Upper lobe of right lung (tissue), 1 donor: Measurements from ENCODE around the gene FRMD3. TPM values are rescaled to one million over a fixed set of nuclear protein-coding genes. Genes with fewer than 3 reads are reported as not detected.

ENCODE experiments used
- ATAC-seq: fragments of 200-7000 bp; cut with Tn5 transposase; one replicate; pipeline ENCODE4 v1.9.1; 2020; ENCODE audit warnings: mild to moderate bottlenecking, moderate library complexity
- DNase-seq: peaks from one replicate; pipeline ENCODE4 v3.0.0-alpha.2; 2020
- H3K27ac ChIP-seq: fragments of 200-600 bp; one replicate; pipeline ENCODE4 v1.8.0; 2022
- H3K27me3 ChIP-seq: fragments of 200-600 bp; one replicate; pipeline ENCODE4 v1.8.0; 2022; ENCODE audit warnings: mild to moderate bottlenecking
- H3K36me3 ChIP-seq: fragments of 200-600 bp; one replicate; pipeline ENCODE4 v1.8.0; 2022
- H3K4me1 ChIP-seq: fragments of 200-600 bp; one replicate; pipeline ENCODE4 v1.8.0; 2022
- H3K4me3 ChIP-seq: fragments of 200-600 bp; one replicate; pipeline ENCODE4 v1.8.0; 2022; ENCODE audit warnings: mild to moderate bottlenecking
- H3K9me3 ChIP-seq: fragments of 200-600 bp; one replicate; pipeline ENCODE4 v1.8.0; 2022
- CTCF ChIP-seq: fragments of 200-600 bp; IDR thresholded peaks from one replicate; pipeline ENCODE4 v1.8.0; 2022; ENCODE audit warnings: antibody characterized with exemption
- intact Hi-C: fragments of 100-400 bp; cut with DNase I; formaldehyde crosslinking; loops from one replicate; pipeline ENCODE4 v1.11.0; 2022
- total RNA-seq: library from RNA; stranded (reverse); fragmentation: NEBNext Ultra II Directional; extraction: Animal tissue kit (Norgen Biotek cat#: 25700); gene quantifications from one replicate; pipeline ENCODE4 v1.2.1, GENCODE V29; 2021
- donor health status: DM: no; HTN: yes; CAD: no; lungs with severe emphysema.

FRMD3 gene
- total RNA-seq, 1 donor from 2014 or later, result 10.8 TPM

GRCh38 chr9:83422527-83422926 lies 115.7 kb downstream of the FRMD3 start:
- Histone ChIP-seq H3K27me3 (no peaks in the 10 kb centered on the region), H3K36me3 (no peaks in the 10 kb centered on the region), H3K4me1 (peaks cover 22% of the 10 kb centered on the region), H3K27ac (no peak overlapping the region), H3K9me3 (no peaks in the 10 kb centered on the region), H3K4me3 (no peak overlapping the region)
- intact Hi-C loops, result no loop called here
- ATAC-seq (peak; percentile 46), DNase-seq (no peak)
- no peak for TF ChIP-seq CTCF

- Histone ChIP-seq H3K4me3 (no peak overlapping the region), H3K9me3 (no peaks in the 10 kb centered on the region), H3K36me3 (no peaks in the 10 kb centered on the region), H3K27me3 (no peaks in the 10 kb centered on the region), H3K4me1 (peaks cover 8% of the 10 kb centered on the region), H3K27ac (no peak overlapping the region)
- no peak for ATAC-seq
- no peak for TF ChIP-seq CTCF
- intact Hi-C loops, result no loop called here
- DNase-seq, result no peak
These were observed 117.7 kb downstream of the FRMD3 start for GRCh38 chr9:83420486-83420885.

GRCh38 chr9:83419961-83420360 lies 118.2 kb downstream of the FRMD3 start:
- DNase-seq, result no peak
- Histone ChIP-seq H3K4me3 (no peak overlapping the region), H3K36me3 (no peaks in the 10 kb centered on the region), H3K27ac (no peak overlapping the region), H3K9me3 (no peaks in the 10 kb centered on the region), H3K4me1 (peaks cover 8% of the 10 kb centered on the region), H3K27me3 (no peaks in the 10 kb centered on the region)
- intact Hi-C loops, result no loop called here
- no peak for ATAC-seq
- TF ChIP-seq CTCF, result no peak

GRCh38 chr9:83418283-83418682 lies 119.9 kb downstream of the FRMD3 start:
- Histone ChIP-seq H3K36me3 (no peaks in the 10 kb centered on the region), H3K4me1 (peaks cover 2% of the 10 kb centered on the region), H3K4me3 (no peak overlapping the region), H3K9me3 (no peaks in the 10 kb centered on the region), H3K27ac (no peak overlapping the region), H3K27me3 (no peaks in the 10 kb centered on the region)
- intact Hi-C loops, result no loop called here
- ATAC-seq (no peak), DNase-seq (no peak)
- TF ChIP-seq CTCF, result no peak

GRCh38 chr9:83413367-83413766 lies 124.8 kb downstream of the FRMD3 start:
- Histone ChIP-seq H3K27ac (no peak overlapping the region), H3K4me3 (no peak overlapping the region), H3K4me1 (no peaks in the 10 kb centered on the region), H3K9me3 (no peaks in the 10 kb centered on the region), H3K27me3 (no peaks in the 10 kb centered on the region), H3K36me3 (no peaks in the 10 kb centered on the region)
- no peak for DNase-seq
- no peak for ATAC-seq
- intact Hi-C loops, result no loop called here
- TF ChIP-seq CTCF, result no peak

GRCh38 chr9:83410701-83411100 lies 127.5 kb downstream of the FRMD3 start:
- Histone ChIP-seq H3K27ac (no peak overlapping the region), H3K36me3 (no peaks in the 10 kb centered on the region), H3K27me3 (no peaks in the 10 kb centered on the region), H3K4me3 (no peak overlapping the region), H3K4me1 (no peaks in the 10 kb centered on the region), H3K9me3 (no peaks in the 10 kb centered on the region)
- TF ChIP-seq CTCF, result no peak
- no peak for DNase-seq
- no peak for ATAC-seq
- intact Hi-C loops, result no loop called here
